ENCODE measurements around the gene VASP. TPM values are rescaled to one million over a fixed set of nuclear protein-coding genes. Genes with fewer than 3 reads are reported as not detected.
A peak's percentile ranks its signal among the peaks of the same experiment; 100 is the strongest.

Gene VASP
- total RNA-seq, 4 donors from 2014 or later = 52.7 to 68.9 (median 56.5) TPM

- intact Hi-C loops (cut with DNase I; ENCODE audit: low total_unique reads) = no loop called here
- 74 to 81% methylated on average over 6 of the region's 6 CpGs for WGBS, 2 donors
- DNase-seq (ENCODE audit: low spot score in 2 of 2) = no peak
- H3K4me3 ChIP-seq (ENCODE audit: low read depth, poor library complexity, severe bottlenecking) = no peak overlapping the region
- TF ChIP-seq POLR2A (IDR thresholded peaks at IDR 0.05) (no peak), CTCF (IDR thresholded peaks at IDR 0.05) (no peak)
These were observed 5.7 kb downstream of the VASP start for GRCh38 chr19:45512881-45513483.

- no peak overlapping the region for H3K4me3 ChIP-seq (ENCODE audit: low read depth, poor library complexity, severe bottlenecking)
- TF ChIP-seq POLR2A (IDR thresholded peaks at IDR 0.05) (no peak), CTCF (IDR thresholded peaks at IDR 0.05) (no peak)
- no peak for DNase-seq (ENCODE audit: low spot score in 2 of 2)
- 36 to 38% methylated on average over 7 to 12 of the region's 13 CpGs for WGBS, 2 donors
- intact Hi-C loops (cut with DNase I; ENCODE audit: low total_unique reads) = no loop called here
These were observed 7.2 kb downstream of the VASP start for GRCh38 chr19:45514376-45515051.

GRCh38 chr19:45515081-45515624, 7.9 kb downstream of the VASP start:
- 70 to 86% methylated on average over 10 of the region's 10 CpGs for WGBS, 2 donors
- TF ChIP-seq CTCF (IDR thresholded peaks at IDR 0.05) = no peak
- TF ChIP-seq POLR2A (IDR thresholded peaks at IDR 0.05) = no peak
- intact Hi-C loops (cut with DNase I; ENCODE audit: low total_unique reads) = no loop called here
- no peak overlapping the region for H3K4me3 ChIP-seq (ENCODE audit: low read depth, poor library complexity, severe bottlenecking)
- DNase-seq (ENCODE audit: low spot score in 2 of 2) = peak; percentile 56 to 90

GRCh38 chr19:45515807-45516401, 8.6 kb downstream of the VASP start:
- TF ChIP-seq CTCF (IDR thresholded peaks at IDR 0.05) (no peak), POLR2A (IDR thresholded peaks at IDR 0.05) (no peak)
- H3K4me3 ChIP-seq (ENCODE audit: low read depth, poor library complexity, severe bottlenecking) = no peak overlapping the region

GRCh38 chr19:45517238-45517637, 10.0 kb downstream of the VASP start:
- TF ChIP-seq CTCF (IDR thresholded peaks at IDR 0.05) = no peak
- TF ChIP-seq POLR2A (IDR thresholded peaks at IDR 0.05) = no peak
- intact Hi-C loops (cut with DNase I; ENCODE audit: low total_unique reads) = no loop called here
- no peak overlapping the region for H3K4me3 ChIP-seq (ENCODE audit: low read depth, poor library complexity, severe bottlenecking)
- WGBS, 2 donors = 65 to 72% methylated on average over 7 of the region's 7 CpGs
- DNase-seq (ENCODE audit: low spot score in 2 of 2) = no peak

More at GRCh38 chr19:45515807-45516401, 8.6 kb downstream of the VASP start:
- 73 to 74% methylated on average over 7 to 9 of the region's 9 CpGs for WGBS, 2 donors
- no peak for DNase-seq (ENCODE audit: low spot score in 2 of 2)
- intact Hi-C loops (cut with DNase I; ENCODE audit: low total_unique reads) = no loop called here

Data from lower leg skin (tissue), 4 donors.